NCI-H2196 treated with DMSO at 0.1 percent for 48 hours (cell line): ENCODE measurements around the gene IRF2.

Source experiments
- DNase-seq: peaks from one replicate; lab custom pipeline; 2025; ENCODE audit not compliant: unreplicated experiment; lab: John Stamatoyannopoulos, UW

The IRF2 gene

GRCh38 chr4:184370711-184371389 is 103.5 kb downstream of the IRF2 start:
- DNase-seq = no peak

GRCh38 chr4:184369871-184370270 is 104.5 kb downstream of the IRF2 start:
- no peak for DNase-seq

GRCh38 chr4:184368731-184369130 is 105.6 kb downstream of the IRF2 start:
- no peak for DNase-seq

- no peak for DNase-seq
Observed at GRCh38 chr4:184368290-184368689, 106.1 kb downstream of the IRF2 start.

GRCh38 chr4:184364100-184364921 is 110.0 kb downstream of the IRF2 start:
- DNase-seq = no peak

- no peak for DNase-seq
Observed at GRCh38 chr4:184363258-184363657, 111.1 kb downstream of the IRF2 start.

GRCh38 chr4:184362396-184362795 is 112.0 kb downstream of the IRF2 start:
- DNase-seq = no peak

GRCh38 chr4:184361443-184361842 is 112.9 kb downstream of the IRF2 start:
- no peak for DNase-seq

GRCh38 chr4:184359888-184360287 is 114.5 kb downstream of the IRF2 start:
- DNase-seq = no peak

GRCh38 chr4:184358521-184359232 is 115.7 kb downstream of the IRF2 start:
- no peak for DNase-seq

- no peak for DNase-seq
Observed at GRCh38 chr4:184357772-184358171, 116.6 kb downstream of the IRF2 start.

- no peak for DNase-seq
Observed at GRCh38 chr4:184357165-184357564, 117.2 kb downstream of the IRF2 start.

GRCh38 chr4:184356366-184356765 is 118.0 kb downstream of the IRF2 start:
- DNase-seq = no peak

GRCh38 chr4:184355857-184356256 is 118.5 kb downstream of the IRF2 start:
- DNase-seq = no peak

- no peak for DNase-seq
Observed at GRCh38 chr4:184355111-184355604, 119.2 kb downstream of the IRF2 start.

- DNase-seq = no peak
Observed at GRCh38 chr4:184352891-184353290, 121.5 kb downstream of the IRF2 start.

- no peak for DNase-seq
Observed at GRCh38 chr4:184351560-184352451, 122.5 kb downstream of the IRF2 start.

GRCh38 chr4:184350964-184351363 is 123.4 kb downstream of the IRF2 start:
- DNase-seq = no peak

GRCh38 chr4:184350213-184350817 is 124.0 kb downstream of the IRF2 start:
- no peak for DNase-seq
